ENCODE measurements around the gene KCNJ12. TPM values are rescaled to one million over a fixed set of nuclear protein-coding genes. Genes with fewer than 3 reads are reported as not detected.
"Not testable (repeated sequence)": the region's sequence is repeated elsewhere in the genome, so short reads cannot be mapped to it uniquely, and the experiment has no call there.

Gene KCNJ12
- total RNA-seq, 1 experiment from 2014 or later, result 2.3 TPM

- H3K36me3 Mint-ChIP-seq, H3K4me3 Mint-ChIP-seq, ATAC-seq: not testable (repeated sequence)
Observed at GRCh38 chr17:21408766-21409300, 32.7 kb downstream of the KCNJ12 start.

GRCh38 chr17:21409388-21409787 lies 33.2 kb downstream of the KCNJ12 start:
- POLR2A ChIA-PET; H3K4me1 Mint-ChIP-seq; ATAC-seq; H3K27me3 Mint-ChIP-seq (ENCODE audit: low read depth); H3K4me3 Mint-ChIP-seq; DNase-seq (ENCODE audit: low spot score); H3K36me3 Mint-ChIP-seq; CTCF ChIA-PET; H3K27ac Mint-ChIP-seq: not testable (repeated sequence)
- peaks cover 13% of the 10 kb centered on the region; the same call in 1 of the 2 replicates for H3K9me3 Mint-ChIP-seq

More at GRCh38 chr17:21408766-21409300, 32.7 kb downstream of the KCNJ12 start:
- CTCF ChIA-PET; POLR2A ChIA-PET; DNase-seq (ENCODE audit: low spot score); H3K27ac Mint-ChIP-seq; H3K4me1 Mint-ChIP-seq; H3K27me3 Mint-ChIP-seq (ENCODE audit: low read depth): not testable (repeated sequence)
- H3K9me3 Mint-ChIP-seq, result peaks cover 13% of the 10 kb centered on the region; the same call in 1 of the 2 replicates

DNA sequence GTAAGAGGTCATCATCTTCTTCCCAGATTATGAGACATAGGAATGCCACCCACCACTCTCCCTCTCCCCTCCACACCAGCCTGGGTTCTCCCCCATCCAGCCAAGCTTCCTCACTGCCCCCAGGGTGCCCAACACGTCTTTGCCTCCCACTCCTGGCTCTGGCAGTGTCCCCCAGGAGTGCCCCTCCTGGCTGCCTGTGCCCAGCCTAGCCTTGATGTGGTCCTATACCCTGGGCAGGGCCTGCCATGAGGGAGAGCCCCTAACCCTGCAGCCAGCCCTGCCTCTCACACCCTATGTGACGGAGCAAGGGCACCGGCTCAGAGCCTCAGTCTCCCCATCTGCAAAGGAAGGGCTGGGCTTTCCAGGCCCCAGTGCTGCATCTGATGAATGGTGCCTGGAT lies 33.8 kb downstream of the KCNJ12 start:
- DNase-seq (ENCODE audit: low spot score); H3K27ac Mint-ChIP-seq; H3K4me3 Mint-ChIP-seq; POLR2A ChIA-PET; CTCF ChIA-PET; H3K36me3 Mint-ChIP-seq; ATAC-seq; H3K4me1 Mint-ChIP-seq; H3K27me3 Mint-ChIP-seq (ENCODE audit: low read depth): not testable (repeated sequence)
- peaks cover 13% of the 10 kb centered on the region; the same call in 1 of the 2 replicates for H3K9me3 Mint-ChIP-seq

DNA sequence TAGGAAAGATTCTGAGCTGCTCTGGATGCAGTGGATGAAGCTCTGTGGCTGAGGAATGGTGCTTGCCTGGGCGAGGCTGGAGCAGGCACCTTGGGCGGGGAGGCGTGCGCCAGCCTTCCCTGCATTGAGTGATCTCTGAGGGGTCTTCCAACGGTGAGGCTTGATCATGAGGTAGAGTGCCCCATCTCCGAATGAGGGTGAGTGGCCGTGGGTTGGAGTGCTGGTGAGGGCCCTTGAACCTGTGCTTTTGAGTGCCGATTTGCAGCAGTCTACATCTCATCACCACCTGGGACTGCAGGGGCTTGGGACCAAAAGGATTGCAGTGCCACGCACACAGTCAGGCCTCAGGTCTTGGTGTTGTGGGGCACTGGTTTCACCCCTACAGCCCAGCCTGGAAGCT lies 34.2 kb downstream of the KCNJ12 start:
- H3K27me3 Mint-ChIP-seq (ENCODE audit: low read depth); H3K4me3 Mint-ChIP-seq; H3K4me1 Mint-ChIP-seq; ATAC-seq; H3K27ac Mint-ChIP-seq; DNase-seq (ENCODE audit: low spot score); H3K36me3 Mint-ChIP-seq; POLR2A ChIA-PET; CTCF ChIA-PET: not testable (repeated sequence)
- peaks cover 13% of the 10 kb centered on the region; the same call in 1 of the 2 replicates for H3K9me3 Mint-ChIP-seq

DNA sequence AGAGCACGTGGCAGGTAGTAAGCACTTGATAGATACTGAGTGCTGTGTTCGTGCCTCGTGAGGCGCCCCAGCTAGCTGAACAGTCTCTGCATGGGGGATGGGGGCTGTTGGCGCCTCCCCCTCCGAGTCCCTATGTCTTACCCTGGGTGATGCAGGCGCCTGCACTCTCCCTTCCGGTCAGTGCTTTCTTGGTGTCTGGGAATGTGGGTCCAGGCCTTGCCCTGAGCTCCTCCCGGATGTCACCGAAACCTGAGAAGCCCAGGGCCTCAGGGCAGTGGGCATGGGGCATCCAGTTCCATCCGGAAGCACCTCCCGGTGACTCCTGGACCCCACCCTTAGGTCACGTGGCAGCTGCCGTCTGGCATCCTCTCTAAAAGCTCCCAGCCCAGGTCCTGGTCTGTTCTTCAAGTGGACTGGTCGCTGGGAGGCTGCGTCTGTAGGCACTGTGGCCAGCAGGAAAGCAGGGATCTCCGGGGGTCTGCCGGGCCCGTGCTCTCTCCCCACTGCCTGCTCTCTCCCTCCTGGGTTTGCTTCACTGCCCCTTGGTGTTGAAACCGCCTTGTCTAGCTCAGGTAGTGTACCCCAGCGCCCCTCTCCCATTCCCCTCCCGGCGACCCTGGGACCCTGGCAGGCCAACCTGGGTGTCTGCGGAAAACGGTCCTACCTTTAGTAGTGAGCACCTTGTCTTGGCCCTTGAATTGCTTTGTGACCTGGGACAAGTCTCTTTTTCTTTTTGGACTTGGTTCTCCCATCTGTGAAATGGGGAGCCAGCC lies 34.9 kb downstream of the KCNJ12 start:
- H3K27me3 Mint-ChIP-seq (ENCODE audit: low read depth); CTCF ChIA-PET; DNase-seq (ENCODE audit: low spot score); H3K27ac Mint-ChIP-seq; H3K4me3 Mint-ChIP-seq; POLR2A ChIA-PET; H3K4me1 Mint-ChIP-seq; H3K36me3 Mint-ChIP-seq: not testable (repeated sequence)
- peak; percentile 38 for ATAC-seq
- H3K9me3 Mint-ChIP-seq, result peaks cover 13% of the 10 kb centered on the region; the same call in 1 of the 2 replicates

- H3K36me3 Mint-ChIP-seq; DNase-seq (ENCODE audit: low spot score): not testable (repeated sequence)
Observed at GRCh38 chr17:21411679-21412205, 35.6 kb downstream of the KCNJ12 start.

DNA sequence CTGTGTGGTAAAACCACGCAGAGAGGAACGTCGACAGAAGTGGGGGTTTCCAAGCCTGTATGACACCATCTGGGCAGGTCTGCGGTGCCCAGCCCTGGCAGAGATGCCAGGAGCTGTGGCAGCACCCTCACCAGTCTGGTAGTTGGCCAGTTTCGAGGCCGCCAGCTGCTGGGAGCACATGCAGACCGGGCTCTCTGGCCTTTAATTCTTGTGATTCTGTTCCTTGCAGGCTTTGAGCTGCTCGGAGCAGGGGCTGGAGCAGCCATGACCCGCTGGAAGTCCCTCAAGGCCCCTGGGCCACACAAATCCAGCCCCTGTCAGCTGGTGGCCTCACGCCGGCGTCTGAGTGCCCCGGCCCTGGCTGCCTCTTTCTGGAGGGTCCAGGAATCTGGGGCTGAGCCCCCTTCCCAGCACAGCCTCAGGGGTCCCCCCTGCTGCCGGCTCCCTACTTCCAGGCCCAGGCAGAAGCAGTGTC lies 36.1 kb downstream of the KCNJ12 start:
- POLR2A ChIA-PET; DNase-seq (ENCODE audit: low spot score); CTCF ChIA-PET; H3K9me3 Mint-ChIP-seq; H3K27ac Mint-ChIP-seq; H3K4me1 Mint-ChIP-seq; H3K27me3 Mint-ChIP-seq (ENCODE audit: low read depth); H3K36me3 Mint-ChIP-seq; H3K4me3 Mint-ChIP-seq: not testable (repeated sequence)
- ATAC-seq, result peak; percentile 15; the same call in 1 of the 2 replicates

More at GRCh38 chr17:21411679-21412205, 35.6 kb downstream of the KCNJ12 start:
- H3K9me3 Mint-ChIP-seq, result peaks cover 13% of the 10 kb centered on the region; the same call in 1 of the 2 replicates
- CTCF ChIA-PET; H3K4me3 Mint-ChIP-seq; POLR2A ChIA-PET; ATAC-seq; H3K27me3 Mint-ChIP-seq (ENCODE audit: low read depth); H3K4me1 Mint-ChIP-seq; H3K27ac Mint-ChIP-seq: not testable (repeated sequence)

- H3K9me3 Mint-ChIP-seq; DNase-seq (ENCODE audit: low spot score); H3K4me3 Mint-ChIP-seq; ATAC-seq; H3K36me3 Mint-ChIP-seq; H3K4me1 Mint-ChIP-seq; POLR2A ChIA-PET; H3K27ac Mint-ChIP-seq; H3K27me3 Mint-ChIP-seq (ENCODE audit: low read depth); CTCF ChIA-PET: not testable (repeated sequence)
Observed at GRCh38 chr17:21413570-21414279, 37.6 kb downstream of the KCNJ12 start.

DNA sequence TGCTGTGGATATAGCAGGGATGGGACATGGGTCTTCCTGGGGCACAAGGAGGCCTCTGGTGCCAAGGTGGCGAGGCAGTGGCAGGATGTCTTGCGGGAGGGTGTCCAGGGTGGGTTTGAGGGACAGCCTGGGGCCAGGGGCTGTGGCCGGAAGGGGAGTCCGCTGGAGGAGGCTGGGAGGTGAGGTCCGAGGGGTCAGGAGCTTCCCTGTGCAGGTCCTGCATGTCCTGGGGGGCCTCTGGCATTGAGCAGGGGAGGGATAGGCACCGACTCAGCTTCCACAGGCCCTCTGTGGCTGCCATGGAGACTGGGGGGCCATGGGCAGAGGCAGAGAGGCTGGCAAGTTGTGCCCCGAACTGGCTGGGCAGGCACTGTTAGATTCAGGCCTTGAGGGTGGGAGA lies 38.5 kb downstream of the KCNJ12 start:
- DNase-seq (ENCODE audit: low spot score), result peak; percentile 7
- CTCF ChIA-PET; ATAC-seq; H3K36me3 Mint-ChIP-seq; H3K27me3 Mint-ChIP-seq (ENCODE audit: low read depth); H3K4me3 Mint-ChIP-seq; H3K4me1 Mint-ChIP-seq; H3K27ac Mint-ChIP-seq; H3K9me3 Mint-ChIP-seq; POLR2A ChIA-PET: not testable (repeated sequence)

- H3K36me3 Mint-ChIP-seq; CTCF ChIA-PET; ATAC-seq; H3K27ac Mint-ChIP-seq; H3K9me3 Mint-ChIP-seq; H3K27me3 Mint-ChIP-seq (ENCODE audit: low read depth); H3K4me3 Mint-ChIP-seq; POLR2A ChIA-PET; H3K4me1 Mint-ChIP-seq: not testable (repeated sequence)
- DNase-seq (ENCODE audit: low spot score), result peak; percentile 8
Observed at GRCh38 chr17:21415166-21415990, 39.2 kb downstream of the KCNJ12 start.

- CTCF ChIA-PET; H3K4me3 Mint-ChIP-seq; POLR2A ChIA-PET; H3K9me3 Mint-ChIP-seq; ATAC-seq; H3K27ac Mint-ChIP-seq; H3K27me3 Mint-ChIP-seq (ENCODE audit: low read depth); H3K4me1 Mint-ChIP-seq; H3K36me3 Mint-ChIP-seq: not testable (repeated sequence)
- DNase-seq (ENCODE audit: low spot score), result peak; percentile 12
Observed at GRCh38 chr17:21416471-21416981, 40.4 kb downstream of the KCNJ12 start.
